ENCODE measurements around the gene NUDT3. TPM values are rescaled to one million over a fixed set of nuclear protein-coding genes. Genes with fewer than 3 reads are reported as not detected.
A peak's percentile ranks its signal among the peaks of the same experiment; 100 is the strongest.
"Not testable (repeated sequence)": the region's sequence is repeated elsewhere in the genome, so short reads cannot be mapped to it uniquely, and the experiment has no call there.

NUDT3 gene
- total RNA-seq, 1 donor from 2014 or later, result 21.8 TPM

DNA sequence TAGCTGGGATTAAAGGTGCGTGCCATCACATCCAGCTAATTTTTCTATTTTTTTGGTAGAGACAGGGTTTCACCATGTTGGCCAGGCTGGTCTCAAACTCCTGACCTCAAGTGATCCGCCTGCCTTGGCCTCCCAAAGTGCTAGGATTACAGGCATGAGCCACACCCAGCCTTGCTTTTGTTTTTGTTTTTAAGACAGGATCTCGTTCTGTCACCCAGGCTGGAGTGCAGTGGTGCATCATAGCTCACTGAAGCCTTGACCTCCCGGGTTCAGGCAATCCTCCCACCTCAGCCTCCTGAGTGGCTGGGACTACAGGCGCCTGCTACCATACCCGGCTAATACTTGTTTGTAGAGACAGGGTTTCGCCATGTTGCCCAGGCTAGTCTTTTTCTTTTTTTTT lies 38.9 kb downstream of the NUDT3 start:
- intact Hi-C loops (cut with micrococcal nuclease), result not testable (repeated sequence)

DNA sequence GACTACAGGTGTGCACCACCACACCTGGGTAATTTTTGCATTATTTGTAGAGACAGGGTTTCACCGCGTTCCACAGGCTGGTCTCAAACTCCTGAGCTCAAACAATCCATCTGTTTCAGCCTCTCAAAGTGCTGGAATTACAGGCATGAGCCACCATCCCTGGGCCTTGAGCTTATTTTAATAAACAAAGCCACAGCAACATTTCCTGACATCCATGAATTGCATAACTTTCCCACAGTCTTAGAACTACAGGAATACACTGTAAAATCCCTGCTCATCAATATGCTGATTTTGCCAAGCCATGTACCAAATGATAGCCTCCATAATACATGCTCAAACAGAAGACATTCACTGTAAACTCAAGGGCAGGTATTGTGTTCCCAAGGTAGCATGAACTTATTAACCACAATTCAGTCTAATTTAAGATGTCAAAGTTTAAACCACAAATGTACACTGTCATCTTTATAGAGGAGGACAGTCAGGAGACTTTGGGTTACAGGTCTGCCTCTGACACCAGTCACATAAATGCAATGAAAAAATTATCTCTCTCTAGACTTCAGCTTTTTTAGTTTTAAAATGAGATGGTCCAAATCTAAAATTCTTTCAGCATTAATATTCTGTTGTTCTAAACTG lies 40.0 kb downstream of the NUDT3 start:
- Mint-ChIP-seq H3K27me3 (no peaks in the 10 kb centered on the region), H3K27ac (no peak overlapping the region), H3K4me3 (no peak overlapping the region), H3K36me3 (ENCODE audit: low read depth) (no peaks in the 10 kb centered on the region), H3K4me1 (peaks cover 6% of the 10 kb centered on the region), H3K9me3 (no peaks in the 10 kb centered on the region)
- no peak for DNase-seq
- intact Hi-C loops (cut with micrococcal nuclease), result no loop called here

More for the DNA sequence above, 38.9 kb downstream of the NUDT3 start:
- H3K4me1 Mint-ChIP-seq; H3K4me3 Mint-ChIP-seq; H3K27me3 Mint-ChIP-seq; DNase-seq; H3K27ac Mint-ChIP-seq; H3K36me3 Mint-ChIP-seq (ENCODE audit: low read depth); H3K9me3 Mint-ChIP-seq: not testable (repeated sequence)

DNA sequence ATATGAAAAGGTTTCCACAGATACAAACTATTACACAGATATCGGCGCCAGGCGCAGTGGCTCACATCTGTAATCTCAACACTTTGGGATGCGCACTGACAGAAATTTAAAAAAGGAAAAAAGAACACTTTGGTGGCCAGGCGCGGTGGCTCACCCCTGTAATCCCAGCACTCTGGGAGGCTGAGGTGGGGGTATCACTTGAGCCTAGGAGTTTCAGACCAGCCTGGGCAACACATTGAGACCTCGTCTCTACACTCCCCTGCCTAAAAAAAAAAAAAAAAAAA lies 41.6 kb downstream of the NUDT3 start:
- peaks cover 1% of the 10 kb centered on the region for H3K36me3 Mint-ChIP-seq (ENCODE audit: low read depth)
- no peaks in the 10 kb centered on the region for H3K27me3 Mint-ChIP-seq
- no peaks in the 10 kb centered on the region for H3K9me3 Mint-ChIP-seq
- no peak overlapping the region for H3K27ac Mint-ChIP-seq
- DNase-seq, result no peak
- peaks cover 6% of the 10 kb centered on the region for H3K4me1 Mint-ChIP-seq
- no peak overlapping the region for H3K4me3 Mint-ChIP-seq
- intact Hi-C loops (cut with micrococcal nuclease), result no loop called here

DNA sequence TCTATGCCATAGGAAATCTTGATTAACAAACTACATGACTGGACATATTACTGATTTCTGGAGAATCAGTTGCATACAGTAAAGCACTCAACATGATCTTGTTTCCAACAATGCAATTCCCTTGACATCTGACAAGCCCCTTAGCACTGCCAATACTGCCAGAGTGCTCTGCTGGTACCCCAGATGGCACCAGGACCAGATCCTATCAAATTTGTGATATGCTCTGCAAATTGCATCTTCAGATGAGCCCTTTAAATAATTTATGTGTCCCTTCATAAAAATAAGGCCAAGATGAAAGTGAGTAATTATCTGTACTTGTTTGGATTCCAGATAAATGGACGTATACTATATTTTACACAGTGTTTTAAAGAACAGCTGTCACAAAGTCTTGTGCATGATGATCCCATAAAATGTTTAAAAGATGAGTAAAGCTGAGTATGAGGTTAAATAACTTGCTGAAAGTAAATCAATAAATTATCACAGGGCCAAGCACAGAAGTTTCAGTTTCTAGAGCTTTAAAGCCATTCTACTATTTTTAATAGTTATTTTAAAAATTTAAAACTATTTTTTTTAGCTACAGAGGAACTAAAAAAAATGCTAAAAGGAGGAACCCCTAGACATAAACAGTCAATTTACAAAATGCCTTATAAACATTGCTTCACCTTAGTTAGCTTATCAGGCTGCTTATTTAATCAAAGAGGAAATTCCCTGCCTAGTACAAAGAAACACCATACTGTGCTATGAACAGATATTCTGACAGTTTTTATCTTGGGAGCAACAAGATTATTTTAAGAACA lies 42.1 kb downstream of the NUDT3 start:
- Mint-ChIP-seq H3K4me1 (peaks cover 6% of the 10 kb centered on the region), H3K27me3 (no peaks in the 10 kb centered on the region)
- no peak for DNase-seq

DNA sequence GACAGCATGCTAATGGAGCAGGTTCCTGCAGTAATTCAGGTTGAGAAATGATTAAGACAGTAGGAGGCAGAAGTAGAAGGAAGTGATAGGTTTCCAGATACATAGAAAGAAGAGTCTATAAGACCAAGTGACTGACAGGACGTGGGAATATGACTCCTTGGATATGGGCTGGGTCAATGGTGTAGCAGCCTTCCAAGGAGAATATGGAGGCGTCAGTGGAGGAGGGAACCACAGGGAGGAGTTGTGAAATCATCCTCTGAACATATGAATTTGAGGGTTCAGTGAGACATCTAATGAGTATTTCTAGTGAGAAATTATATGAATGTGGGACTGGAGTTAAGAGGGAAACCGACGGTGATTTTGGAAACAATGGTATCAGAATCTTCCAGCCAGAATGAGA lies 43.3 kb downstream of the NUDT3 start:
- intact Hi-C loops (cut with micrococcal nuclease), result no loop called here
- H3K4me1 Mint-ChIP-seq, result peaks cover 9% of the 10 kb centered on the region
- DNase-seq, result no peak
- no peak overlapping the region for H3K27ac Mint-ChIP-seq
- peaks cover 1% of the 10 kb centered on the region for H3K36me3 Mint-ChIP-seq (ENCODE audit: low read depth)
- H3K27me3 Mint-ChIP-seq, result no peaks in the 10 kb centered on the region
- no peak overlapping the region for H3K4me3 Mint-ChIP-seq
- no peaks in the 10 kb centered on the region for H3K9me3 Mint-ChIP-seq

More for the DNA sequence above, 42.1 kb downstream of the NUDT3 start:
- Mint-ChIP-seq H3K36me3 (ENCODE audit: low read depth) (peaks cover 1% of the 10 kb centered on the region), H3K27ac (no peak overlapping the region), H3K9me3 (no peaks in the 10 kb centered on the region), H3K4me3 (no peak overlapping the region)
- intact Hi-C loops (cut with micrococcal nuclease), result no loop called here

DNA sequence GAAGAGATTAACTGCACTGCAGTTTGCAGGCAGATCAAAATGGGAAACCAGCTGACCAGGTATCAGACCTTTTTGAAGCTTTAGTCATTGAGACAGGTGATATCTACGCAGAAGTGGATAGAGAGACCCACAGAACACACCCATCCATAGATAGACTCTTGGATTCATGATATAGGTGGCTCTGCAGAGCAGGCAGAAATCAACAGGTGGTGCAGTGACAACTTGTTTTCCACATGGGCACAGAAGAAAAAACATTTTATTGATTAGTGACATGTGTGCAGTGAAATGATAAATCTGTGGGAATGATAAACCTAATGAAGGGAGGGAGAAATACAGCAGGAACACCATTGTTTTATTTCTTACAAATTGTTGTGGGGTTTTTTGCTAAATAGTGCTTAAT lies 45.2 kb downstream of the NUDT3 start:
- Mint-ChIP-seq H3K27me3 (no peaks in the 10 kb centered on the region), H3K4me3 (no peak overlapping the region), H3K27ac (no peak overlapping the region), H3K36me3 (ENCODE audit: low read depth) (peaks cover 4% of the 10 kb centered on the region), H3K4me1 (peaks cover 20% of the 10 kb centered on the region), H3K9me3 (no peaks in the 10 kb centered on the region)
- DNase-seq, result no peak
- intact Hi-C loops (cut with micrococcal nuclease), result no loop called here

DNA sequence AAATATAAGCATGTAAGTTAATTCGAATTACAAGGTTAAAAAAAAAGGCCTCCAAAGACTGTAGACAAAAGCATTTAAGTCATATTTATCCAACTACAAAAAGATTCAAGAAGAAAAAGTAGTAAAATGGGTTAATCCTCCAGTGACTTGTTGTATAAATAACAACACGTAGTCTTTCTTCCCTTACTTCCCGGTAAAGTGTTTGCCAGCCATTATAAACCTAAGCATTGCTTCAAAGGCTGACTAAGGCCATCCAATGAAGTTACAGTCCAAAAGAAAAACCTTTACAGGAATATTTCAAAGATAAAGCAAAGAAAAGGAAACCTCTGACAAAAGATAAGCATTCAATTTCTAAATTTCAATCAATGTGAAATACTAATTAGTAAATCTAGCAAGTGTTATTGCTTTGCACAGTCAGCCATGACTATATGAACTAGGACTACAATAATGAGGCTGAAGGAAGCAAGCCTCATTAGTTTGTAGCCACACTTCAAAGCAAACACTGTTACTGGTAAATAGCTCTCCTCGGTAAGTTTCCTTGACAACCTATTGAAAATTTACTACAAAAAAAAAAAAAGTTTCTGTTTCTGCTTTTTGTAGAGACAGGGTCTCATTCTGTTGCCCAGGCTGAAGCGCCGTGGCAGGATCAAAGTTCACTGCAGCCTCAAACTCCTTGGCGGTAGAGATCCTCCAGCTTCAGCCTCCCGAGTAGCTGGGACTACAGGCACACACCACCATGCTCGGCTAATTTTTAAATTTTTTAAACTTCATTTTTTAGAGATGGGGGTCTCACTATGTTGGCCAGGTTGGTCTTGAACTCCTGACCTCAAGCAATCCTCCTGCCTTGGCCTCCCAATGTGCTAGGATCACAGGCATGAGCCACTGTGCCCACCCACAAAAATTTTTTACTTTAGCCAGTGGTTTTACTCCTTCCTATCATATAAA lies 46.0 kb downstream of the NUDT3 start:
- H3K4me3 Mint-ChIP-seq, result no peak overlapping the region
- no peaks in the 10 kb centered on the region for H3K9me3 Mint-ChIP-seq
- no peak overlapping the region for H3K27ac Mint-ChIP-seq
- intact Hi-C loops (cut with micrococcal nuclease), result no loop called here
- DNase-seq, result no peak
- H3K27me3 Mint-ChIP-seq, result no peaks in the 10 kb centered on the region
- peaks cover 20% of the 10 kb centered on the region for H3K4me1 Mint-ChIP-seq
- peaks cover 6% of the 10 kb centered on the region for H3K36me3 Mint-ChIP-seq (ENCODE audit: low read depth)

DNA sequence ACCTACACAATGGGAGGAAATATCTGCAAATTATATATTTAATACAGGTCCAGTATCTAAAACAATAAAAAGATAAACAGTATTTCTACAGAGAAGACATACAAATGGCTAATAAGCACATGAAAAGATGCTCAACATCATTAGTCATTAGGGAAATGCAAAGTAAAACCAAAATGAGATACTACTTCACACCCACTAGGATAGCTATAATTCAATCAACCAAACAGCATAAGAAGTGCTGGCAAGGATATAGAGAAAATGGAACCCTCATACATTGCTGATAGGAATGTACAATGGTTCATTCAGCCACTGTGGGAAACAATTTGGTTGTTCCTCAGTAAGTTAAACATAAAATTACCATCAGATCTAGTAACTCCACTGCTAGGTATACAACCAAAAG lies 48.7 kb downstream of the NUDT3 start:
- peaks cover 13% of the 10 kb centered on the region for H3K36me3 Mint-ChIP-seq (ENCODE audit: low read depth)
- no peak overlapping the region for H3K4me3 Mint-ChIP-seq

DNA sequence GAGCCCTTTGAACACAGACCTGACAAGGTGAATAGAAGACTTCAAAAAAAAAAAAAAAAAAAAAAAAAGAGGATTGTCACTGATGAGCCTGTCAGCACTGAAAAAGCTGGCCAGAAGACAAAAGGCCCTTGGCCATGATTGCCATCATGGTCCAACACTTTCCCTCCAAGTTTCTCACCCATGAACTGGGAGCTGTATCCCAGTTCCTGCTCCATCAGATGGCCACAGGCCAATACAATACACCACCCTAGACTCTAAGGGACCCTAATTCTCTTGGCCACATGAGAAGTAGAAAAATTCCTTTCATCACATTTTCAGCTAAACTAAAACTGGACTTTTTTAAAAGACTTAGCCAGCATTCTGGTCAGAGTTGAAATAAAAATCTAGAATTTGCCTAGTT lies 50.2 kb downstream of the NUDT3 start:
- no peak overlapping the region for H3K27ac Mint-ChIP-seq
- intact Hi-C loops (cut with micrococcal nuclease), result no loop called here
- H3K36me3 Mint-ChIP-seq (ENCODE audit: low read depth), result peaks cover 17% of the 10 kb centered on the region
- H3K27me3 Mint-ChIP-seq, result no peaks in the 10 kb centered on the region
- no peaks in the 10 kb centered on the region for H3K9me3 Mint-ChIP-seq
- no peak for DNase-seq
- H3K4me3 Mint-ChIP-seq, result no peak overlapping the region
- peaks cover 28% of the 10 kb centered on the region for H3K4me1 Mint-ChIP-seq

More for the DNA sequence above, 48.7 kb downstream of the NUDT3 start:
- intact Hi-C loops (cut with micrococcal nuclease), result no loop called here
- H3K27ac Mint-ChIP-seq, result peak overlapping the region; percentile 8
- no peak for DNase-seq
- H3K27me3 Mint-ChIP-seq, result no peaks in the 10 kb centered on the region
- no peaks in the 10 kb centered on the region for H3K9me3 Mint-ChIP-seq
- peaks cover 16% of the 10 kb centered on the region for H3K4me1 Mint-ChIP-seq

DNA sequence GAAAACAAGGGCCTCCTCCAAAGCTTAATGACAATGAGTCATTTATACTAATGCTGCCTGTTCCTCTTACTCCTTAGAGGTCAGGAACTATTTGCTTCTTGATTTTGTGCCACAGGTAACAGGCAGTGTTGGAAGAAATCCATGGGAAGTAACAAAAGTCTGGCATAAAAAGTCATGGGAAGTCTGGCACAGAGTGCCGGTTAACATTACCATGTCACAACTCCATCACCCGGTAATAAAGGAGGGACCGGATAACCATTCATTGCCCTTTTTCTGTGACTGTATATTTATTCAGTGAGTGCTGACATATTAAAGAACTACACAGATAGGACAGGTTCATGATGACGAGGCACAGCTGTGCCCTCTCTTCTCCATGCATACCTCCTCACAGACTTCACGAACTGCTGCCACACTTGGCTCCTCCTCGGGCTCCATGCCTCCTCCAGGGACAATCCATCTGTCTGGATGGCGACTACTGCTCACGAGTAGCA lies 50.9 kb downstream of the NUDT3 start:
- intact Hi-C loops (cut with micrococcal nuclease), result no loop called here
- no peaks in the 10 kb centered on the region for H3K27me3 Mint-ChIP-seq

DNA sequence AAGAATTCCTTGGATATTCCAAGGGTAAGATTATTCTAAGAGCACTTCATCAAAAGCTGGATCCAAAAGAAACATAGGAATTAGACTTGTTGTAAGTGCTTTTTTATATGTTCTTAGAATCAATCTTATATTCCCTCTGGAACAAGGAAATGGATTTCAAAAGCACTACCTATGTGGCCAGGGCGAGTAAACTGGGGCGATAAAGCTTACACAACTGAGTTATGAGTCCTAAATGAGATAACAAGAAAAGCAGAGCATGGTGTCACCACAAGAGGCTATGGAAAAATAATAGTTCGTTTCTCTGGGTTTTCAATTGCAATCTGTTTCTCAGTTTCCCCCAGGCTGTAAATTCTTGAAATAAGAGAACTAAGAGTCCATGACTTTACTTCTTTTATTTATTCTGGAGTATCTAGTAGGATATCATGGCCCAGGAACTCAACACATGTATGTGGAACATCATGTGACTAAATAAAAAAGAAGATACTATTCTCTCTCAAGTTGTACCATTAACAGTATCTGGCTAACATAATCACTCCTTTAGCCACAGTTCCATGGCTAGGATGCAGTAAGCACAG lies 51.5 kb downstream of the NUDT3 start:
- Mint-ChIP-seq H3K36me3 (ENCODE audit: low read depth) (peaks cover 16% of the 10 kb centered on the region), H3K27me3 (no peaks in the 10 kb centered on the region), H3K4me3 (no peak overlapping the region), H3K4me1 (peaks cover 32% of the 10 kb centered on the region), H3K27ac (no peak overlapping the region), H3K9me3 (no peaks in the 10 kb centered on the region)
- intact Hi-C loops (cut with micrococcal nuclease), result no loop called here
- no peak for DNase-seq

More for the DNA sequence above, 50.9 kb downstream of the NUDT3 start:
- H3K9me3 Mint-ChIP-seq, result no peaks in the 10 kb centered on the region
- no peak overlapping the region for H3K4me3 Mint-ChIP-seq
- H3K36me3 Mint-ChIP-seq (ENCODE audit: low read depth), result peaks cover 17% of the 10 kb centered on the region
- H3K4me1 Mint-ChIP-seq, result peaks cover 32% of the 10 kb centered on the region
- no peak overlapping the region for H3K27ac Mint-ChIP-seq
- no peak for DNase-seq

DNA sequence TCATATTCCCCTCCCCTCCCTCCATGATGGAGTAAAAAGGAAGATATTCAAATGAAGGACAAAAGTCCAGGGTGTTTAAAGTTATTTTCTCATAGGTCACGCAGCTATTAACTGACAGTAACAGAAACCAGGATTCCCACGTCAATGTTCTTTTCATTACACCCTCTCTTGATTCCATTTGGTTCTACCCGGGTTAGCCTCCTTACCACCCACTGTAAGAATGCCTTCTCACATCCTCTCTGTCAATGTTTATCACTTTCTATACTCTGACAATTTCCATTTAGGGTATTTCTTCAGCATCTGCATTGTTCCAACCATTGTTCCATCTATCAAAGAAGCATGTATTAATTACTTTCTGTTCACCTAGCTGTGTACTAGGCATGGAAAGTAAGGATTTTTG lies 52.1 kb downstream of the NUDT3 start:
- H3K27me3 Mint-ChIP-seq, result no peaks in the 10 kb centered on the region
- no peak for DNase-seq
- H3K9me3 Mint-ChIP-seq, result no peaks in the 10 kb centered on the region
- no peak overlapping the region for H3K27ac Mint-ChIP-seq
- H3K4me1 Mint-ChIP-seq, result peaks cover 32% of the 10 kb centered on the region
- H3K4me3 Mint-ChIP-seq, result no peak overlapping the region
- H3K36me3 Mint-ChIP-seq (ENCODE audit: low read depth), result peaks cover 16% of the 10 kb centered on the region
- intact Hi-C loops (cut with micrococcal nuclease), result no loop called here

DNA sequence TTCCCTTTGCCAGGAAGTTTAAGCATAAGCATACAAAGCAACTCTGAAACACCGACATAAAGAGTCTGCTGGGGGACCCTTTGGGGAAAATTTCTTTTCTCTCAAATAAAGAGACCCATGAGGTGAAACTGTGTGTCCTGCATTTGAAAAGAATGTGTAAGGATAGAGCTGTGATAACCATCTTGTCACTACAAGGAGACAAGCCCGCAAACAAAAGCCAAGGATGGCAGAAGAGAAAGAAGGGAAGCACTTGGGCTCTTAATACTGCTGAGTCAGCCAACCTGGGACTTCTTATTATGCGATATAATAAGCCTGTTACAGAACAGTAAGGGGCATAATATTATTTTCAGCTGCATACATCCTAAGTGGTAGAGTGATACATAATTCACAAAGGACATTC lies 52.5 kb downstream of the NUDT3 start:
- no peaks in the 10 kb centered on the region for H3K27me3 Mint-ChIP-seq
- H3K4me3 Mint-ChIP-seq, result no peak overlapping the region
- intact Hi-C loops (cut with micrococcal nuclease), result no loop called here
- H3K9me3 Mint-ChIP-seq, result no peaks in the 10 kb centered on the region
- H3K27ac Mint-ChIP-seq, result no peak overlapping the region
- H3K36me3 Mint-ChIP-seq (ENCODE audit: low read depth), result peaks cover 16% of the 10 kb centered on the region
- peaks cover 32% of the 10 kb centered on the region for H3K4me1 Mint-ChIP-seq
- DNase-seq, result no peak

Data from activated CD4-positive, alpha-beta T cell treated with anti-CD3 and anti-CD28 coated beads, Interleukin-2, amount 10 ng/mL, durations not matched to agents 24 days and 14 days (primary cell).